Measurements from ENCODE around the gene D2HGDH.

DNA sequence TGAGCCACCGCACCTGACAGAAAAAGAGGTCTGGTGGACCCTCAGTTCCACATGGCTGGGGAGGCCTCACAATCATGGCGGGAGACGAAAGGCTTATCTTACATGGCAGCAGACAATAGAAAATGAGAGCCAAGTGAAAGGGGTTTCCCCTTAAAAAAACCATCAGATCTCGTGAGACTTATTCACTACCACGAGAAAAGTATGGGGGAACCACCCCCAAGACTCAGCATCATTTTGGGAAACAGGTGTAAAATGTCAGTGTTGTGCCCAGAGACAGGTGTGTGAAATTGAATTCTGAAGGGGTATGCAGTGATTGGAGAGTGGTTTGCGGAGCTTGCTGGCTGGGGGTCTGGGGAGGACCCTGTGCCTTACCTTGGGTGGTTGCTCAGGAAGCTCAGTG is 4.6 kb upstream of the D2HGDH start:
- no peak for TF ChIP-seq POLR2AphosphoS5 (IDR thresholded peaks at IDR 0.05; ENCODE audit: low read depth, low read length)
- TF ChIP-seq, protein P1, sequence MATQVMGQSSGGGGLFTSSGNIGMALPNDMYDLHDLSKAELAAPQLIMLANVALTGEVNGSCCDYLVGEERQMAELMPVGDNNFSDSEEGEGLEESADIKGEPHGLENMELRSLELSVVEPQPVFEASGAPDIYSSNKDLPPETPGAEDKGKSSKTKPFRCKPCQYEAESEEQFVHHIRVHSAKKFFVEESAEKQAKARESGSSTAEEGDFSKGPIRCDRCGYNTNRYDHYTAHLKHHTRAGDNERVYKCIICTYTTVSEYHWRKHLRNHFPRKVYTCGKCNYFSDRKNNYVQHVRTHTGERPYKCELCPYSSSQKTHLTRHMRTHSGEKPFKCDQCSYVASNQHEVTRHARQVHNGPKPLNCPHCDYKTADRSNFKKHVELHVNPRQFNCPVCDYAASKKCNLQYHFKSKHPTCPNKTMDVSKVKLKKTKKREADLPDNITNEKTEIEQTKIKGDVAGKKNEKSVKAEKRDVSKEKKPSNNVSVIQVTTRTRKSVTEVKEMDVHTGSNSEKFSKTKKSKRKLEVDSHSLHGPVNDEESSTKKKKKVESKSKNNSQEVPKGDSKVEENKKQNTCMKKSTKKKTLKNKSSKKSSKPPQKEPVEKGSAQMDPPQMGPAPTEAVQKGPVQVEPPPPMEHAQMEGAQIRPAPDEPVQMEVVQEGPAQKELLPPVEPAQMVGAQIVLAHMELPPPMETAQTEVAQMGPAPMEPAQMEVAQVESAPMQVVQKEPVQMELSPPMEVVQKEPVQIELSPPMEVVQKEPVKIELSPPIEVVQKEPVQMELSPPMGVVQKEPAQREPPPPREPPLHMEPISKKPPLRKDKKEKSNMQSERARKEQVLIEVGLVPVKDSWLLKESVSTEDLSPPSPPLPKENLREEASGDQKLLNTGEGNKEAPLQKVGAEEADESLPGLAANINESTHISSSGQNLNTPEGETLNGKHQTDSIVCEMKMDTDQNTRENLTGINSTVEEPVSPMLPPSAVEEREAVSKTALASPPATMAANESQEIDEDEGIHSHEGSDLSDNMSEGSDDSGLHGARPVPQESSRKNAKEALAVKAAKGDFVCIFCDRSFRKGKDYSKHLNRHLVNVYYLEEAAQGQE (IDR thresholded peaks at IDR 0.05; ENCODE audit: insufficient read depth in 1 of 2, low read depth in 2 of 2, low read length in 2 of 2): no peak
- no peak for TF ChIP-seq TAF1 (IDR thresholded peaks at IDR 0.05; ENCODE audit: borderline replicate concordance, insufficient read depth, low read length)
- no peak for TF ChIP-seq SIN3A (IDR thresholded peaks at IDR 0.05; ENCODE audit: borderline replicate concordance, insufficient read depth, low read length)

Measured in PFSK-1 (cell line).